Vagina (tissue), 2 donors: ENCODE results near the gene TTI1. TPM values are rescaled to one million over a fixed set of nuclear protein-coding genes. Genes with fewer than 3 reads are reported as not detected.

Experiments used
- DNase-seq, 2 donors: peaks; one replicate each; pipeline ENCODE4 v3.0.0-alpha.2; 2017; ENCODE audit errors: extremely low spot score in 2 of 2
- H3K27ac ChIP-seq: fragments of 200-600 bp; sonication (generic); one replicate; pipeline ENCODE4 v1.5.1; 2019
- H3K27me3 ChIP-seq: fragments of 200-600 bp; sonication (generic); one replicate; pipeline ENCODE4 v1.5.1; 2019
- H3K36me3 ChIP-seq, 2 donors: fragments of 200-600 bp; sonication (generic); one replicate each; pipeline ENCODE4 v1.5.1; 2017 to 2019
- H3K4me1 ChIP-seq: fragments of 200-600 bp; sonication (generic); one replicate; pipeline ENCODE4 v1.5.1; 2019
- H3K4me3 ChIP-seq, 2 donors: fragments of 200-600 bp; sonication (generic); 1 replicate in 1 of 2; 2 replicates in 1 of 2; pipeline ENCODE4 v1.5.1; 2016 to 2019
- H3K9me3 ChIP-seq: fragments of 200-600 bp; sonication (generic); one replicate; pipeline ENCODE4 v1.5.1; 2019
- CTCF ChIP-seq, 3 experiments: fragments of 450-650 bp in 2 of 3; fragments of 200-600 bp in 1 of 3; sonication (generic) in 1 of 3; IDR thresholded peaks; one replicate each; pipeline ENCODE4 v1.5.1; 2017 to 2019; ENCODE audit warnings: antibody characterized with exemption in 3 of 3, mild to moderate bottlenecking in 2 of 3, moderate library complexity in 2 of 3
- POLR2A ChIP-seq, 2 donors: fragments of 450-650 bp; IDR thresholded peaks; one replicate each; pipeline ENCODE4 v1.6.1; 2017; ENCODE audit warnings: antibody characterized with exemption in 2 of 2, mild to moderate bottlenecking in 2 of 2, moderate library complexity in 2 of 2
- POLR2AphosphoS5 ChIP-seq, 2 donors: sonication (generic); formaldehyde crosslinking; IDR thresholded peaks; one replicate each; pipeline ENCODE4 v1.9.0; 2017; ENCODE audit warnings: antibody characterized with exemption in 2 of 2, mild to moderate bottlenecking in 2 of 2, low read depth in 1 of 2; ENCODE audit not compliant: insufficient read depth in 1 of 2
- intact Hi-C: fragments of 100-400 bp; cut with DNase I; formaldehyde crosslinking; loops from one replicate; pipeline ENCODE4 v1.15.1; 2023
- total RNA-seq: library from RNA; depleted of rRNA; stranded (reverse); fragments of >200 nt; gene quantifications from one replicate; pipeline ENCODE4 v1.2.3, GENCODE V29; 2016

Gene TTI1
- total RNA-seq, 1 donor from 2014 or later = 13.5 TPM

- H3K36me3 ChIP-seq = peaks cover 0 to 10% of the 10 kb centered on the region in 2 donors
- intact Hi-C loops = no loop called here
- DNase-seq = peak in 1 of 2 donors; percentile 18
- no peaks in the 10 kb centered on the region for H3K4me1 ChIP-seq
- TF ChIP-seq POLR2A (IDR thresholded peaks at IDR 0.05) = no peak
- TF ChIP-seq POLR2AphosphoS5 (IDR thresholded peaks at IDR 0.05; ENCODE audit: insufficient read depth in 1 of 2, low read depth in 1 of 2) = no peak
- no peak for TF ChIP-seq CTCF (IDR thresholded peaks at IDR 0.05)
- H3K9me3 ChIP-seq = no peaks in the 10 kb centered on the region
- no peak overlapping the region for H3K27ac ChIP-seq
- no peaks in the 10 kb centered on the region for H3K27me3 ChIP-seq
- no peak overlapping the region for H3K4me3 ChIP-seq
Observed at GRCh38 chr20:37977338-37977737, 55.9 kb downstream of the TTI1 start.

GRCh38 chr20:37976887-37977286 lies 56.4 kb downstream of the TTI1 start:
- Histone ChIP-seq H3K27ac (no peak overlapping the region), H3K4me1 (no peaks in the 10 kb centered on the region), H3K36me3 (peaks cover 0 to 5% of the 10 kb centered on the region in 2 donors), H3K4me3 (no peak overlapping the region), H3K9me3 (no peaks in the 10 kb centered on the region), H3K27me3 (no peaks in the 10 kb centered on the region)
- peak; percentile 56 to 70 for DNase-seq
- TF ChIP-seq CTCF (IDR thresholded peaks at IDR 0.05) (no peak), POLR2A (IDR thresholded peaks at IDR 0.05) (no peak), POLR2AphosphoS5 (IDR thresholded peaks at IDR 0.05; ENCODE audit: insufficient read depth in 1 of 2, low read depth in 1 of 2) (no peak)
- intact Hi-C loops = no loop called here

- Histone ChIP-seq H3K27ac (no peak overlapping the region), H3K36me3 (no peaks in the 10 kb centered on the region), H3K4me1 (no peaks in the 10 kb centered on the region), H3K27me3 (no peaks in the 10 kb centered on the region), H3K9me3 (no peaks in the 10 kb centered on the region), H3K4me3 (no peak overlapping the region)
- intact Hi-C loops = no loop called here
- peak; percentile 32 to 43 for DNase-seq
- TF ChIP-seq POLR2A (IDR thresholded peaks at IDR 0.05) = no peak
- no peak for TF ChIP-seq POLR2AphosphoS5 (IDR thresholded peaks at IDR 0.05; ENCODE audit: insufficient read depth in 1 of 2, low read depth in 1 of 2)
- no peak for TF ChIP-seq CTCF (IDR thresholded peaks at IDR 0.05)
Observed at GRCh38 chr20:37973059-37973910, 60.0 kb downstream of the TTI1 start.

- no peak for TF ChIP-seq POLR2A (IDR thresholded peaks at IDR 0.05)
- TF ChIP-seq POLR2AphosphoS5 (IDR thresholded peaks at IDR 0.05; ENCODE audit: insufficient read depth in 1 of 2, low read depth in 1 of 2) = no peak
- no peak for TF ChIP-seq CTCF (IDR thresholded peaks at IDR 0.05)
Observed at GRCh38 chr20:37972256-37973058, 60.8 kb downstream of the TTI1 start.

More at GRCh38 chr20:37972256-37973058, 60.8 kb downstream of the TTI1 start:
- peak; percentile 62 to 79 for DNase-seq
- H3K27ac ChIP-seq = no peak overlapping the region
- no peaks in the 10 kb centered on the region for H3K36me3 ChIP-seq
- H3K27me3 ChIP-seq = no peaks in the 10 kb centered on the region
- intact Hi-C loops = no loop called here
- no peaks in the 10 kb centered on the region for H3K9me3 ChIP-seq
- no peak overlapping the region for H3K4me3 ChIP-seq
- no peaks in the 10 kb centered on the region for H3K4me1 ChIP-seq
